ENCODE data around the gene FBRS.

DNA sequence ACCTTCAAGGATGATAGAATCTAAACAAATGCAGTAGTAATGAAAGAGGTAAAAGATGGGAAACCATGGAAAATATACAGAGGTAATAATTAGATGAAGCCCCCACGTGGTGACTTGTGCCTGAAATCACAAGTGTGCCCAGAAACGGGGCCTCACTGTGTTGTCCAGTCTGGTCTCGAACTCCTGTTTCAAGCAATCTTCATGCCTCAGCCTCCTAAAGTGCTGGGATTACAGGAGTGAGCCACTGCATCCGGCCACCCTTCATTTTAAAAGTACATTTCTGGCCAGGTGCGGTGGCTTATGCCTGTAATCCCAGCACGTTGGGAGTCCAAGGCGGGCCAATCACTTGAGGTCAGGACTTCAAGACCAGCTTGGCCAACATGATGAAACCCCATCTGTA, 21.6 kb upstream of the FBRS start:
- TF ChIP-seq CTCF (IDR thresholded peaks at IDR 0.05) (no peak), EP300 (IDR thresholded peaks at IDR 0.05) (no peak), POLR2A (IDR thresholded peaks at IDR 0.05) (no peak), POLR2AphosphoS5 (IDR thresholded peaks at IDR 0.05) (no peak)

Measured in gastroesophageal sphincter (tissue), 3 donors.